NCI-H2029 treated with DMSO at 0.1 percent for 48 hours (cell line): ENCODE measurements around the gene ARAP1.

Experiments
- DNase-seq: peaks from one replicate; lab custom pipeline; 2025; lab: John Stamatoyannopoulos, UW

Gene ARAP1

GRCh38 chr11:72682238-72682857 is 69.9 kb downstream of the ARAP1 start:
- DNase-seq = no peak

GRCh38 chr11:72681226-72682153 is 70.7 kb downstream of the ARAP1 start:
- no peak for DNase-seq

GRCh38 chr11:72680624-72681158 is 71.5 kb downstream of the ARAP1 start:
- no peak for DNase-seq

- no peak for DNase-seq
Observed at GRCh38 chr11:72679869-72680268, 72.3 kb downstream of the ARAP1 start.

- DNase-seq = no peak
Observed at GRCh38 chr11:72678524-72678923, 73.7 kb downstream of the ARAP1 start.

GRCh38 chr11:72676861-72677341 is 75.3 kb downstream of the ARAP1 start:
- no peak for DNase-seq

GRCh38 chr11:72675221-72675620 is 77.0 kb downstream of the ARAP1 start:
- DNase-seq = no peak

- DNase-seq = no peak
Observed at GRCh38 chr11:72673943-72674828, 78.0 kb downstream of the ARAP1 start, which contains the start of gene PDE2A. Gene PDE2A (minus strand): TSS chr11:72674422. CDS start chr11:72674207, 215 bp downstream.

- no peak for DNase-seq
Observed at GRCh38 chr11:72673284-72673942, 78.8 kb downstream of the ARAP1 start.

GRCh38 chr11:72672597-72673238 is 79.5 kb downstream of the ARAP1 start:
- DNase-seq = no peak

GRCh38 chr11:72671152-72672099 is 80.8 kb downstream of the ARAP1 start:
- DNase-seq = no peak

- no peak for DNase-seq
Observed at GRCh38 chr11:72670041-72670440, 82.2 kb downstream of the ARAP1 start.

GRCh38 chr11:72669527-72669926 is 82.7 kb downstream of the ARAP1 start:
- DNase-seq = no peak

GRCh38 chr11:72668629-72669347 is 83.4 kb downstream of the ARAP1 start:
- no peak for DNase-seq

GRCh38 chr11:72665911-72666472 is 86.2 kb downstream of the ARAP1 start:
- no peak for DNase-seq

GRCh38 chr11:72662036-72662435 is 90.2 kb downstream of the ARAP1 start:
- DNase-seq = no peak

GRCh38 chr11:72661486-72661885 is 90.7 kb downstream of the ARAP1 start:
- DNase-seq = no peak

- no peak for DNase-seq
Observed at GRCh38 chr11:72658989-72659640, 93.1 kb downstream of the ARAP1 start.
